ENCODE data around the gene HTR4.

DNA sequence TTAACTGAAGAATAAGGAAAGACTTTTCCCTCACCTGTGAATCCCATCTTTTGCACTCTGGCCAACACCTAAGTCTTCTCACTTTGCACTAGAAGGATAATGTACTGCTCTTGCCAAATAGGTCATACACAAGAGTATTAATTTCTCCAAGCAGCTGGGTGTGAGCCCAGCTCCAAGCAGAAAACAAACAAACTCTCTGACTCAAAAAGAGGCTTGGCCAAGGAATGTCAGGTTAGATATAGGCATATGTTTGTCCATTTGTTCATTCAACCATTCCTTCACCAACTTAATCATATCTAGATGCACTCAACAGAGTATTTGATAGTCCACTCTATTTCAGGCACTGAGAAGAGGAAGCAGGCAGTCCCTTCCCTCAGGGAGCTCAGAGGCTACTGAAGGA lies 84.4 kb downstream of the HTR4 start:
- TF ChIP-seq, protein P1, sequence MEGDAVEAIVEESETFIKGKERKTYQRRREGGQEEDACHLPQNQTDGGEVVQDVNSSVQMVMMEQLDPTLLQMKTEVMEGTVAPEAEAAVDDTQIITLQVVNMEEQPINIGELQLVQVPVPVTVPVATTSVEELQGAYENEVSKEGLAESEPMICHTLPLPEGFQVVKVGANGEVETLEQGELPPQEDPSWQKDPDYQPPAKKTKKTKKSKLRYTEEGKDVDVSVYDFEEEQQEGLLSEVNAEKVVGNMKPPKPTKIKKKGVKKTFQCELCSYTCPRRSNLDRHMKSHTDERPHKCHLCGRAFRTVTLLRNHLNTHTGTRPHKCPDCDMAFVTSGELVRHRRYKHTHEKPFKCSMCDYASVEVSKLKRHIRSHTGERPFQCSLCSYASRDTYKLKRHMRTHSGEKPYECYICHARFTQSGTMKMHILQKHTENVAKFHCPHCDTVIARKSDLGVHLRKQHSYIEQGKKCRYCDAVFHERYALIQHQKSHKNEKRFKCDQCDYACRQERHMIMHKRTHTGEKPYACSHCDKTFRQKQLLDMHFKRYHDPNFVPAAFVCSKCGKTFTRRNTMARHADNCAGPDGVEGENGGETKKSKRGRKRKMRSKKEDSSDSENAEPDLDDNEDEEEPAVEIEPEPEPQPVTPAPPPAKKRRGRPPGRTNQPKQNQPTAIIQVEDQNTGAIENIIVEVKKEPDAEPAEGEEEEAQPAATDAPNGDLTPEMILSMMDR (IDR thresholded peaks at IDR 0.05; ENCODE audit: extremely low read depth in 1 of 2, insufficient read depth in 1 of 2, low read depth in 1 of 2, low read length in 2 of 2), result no peak
- TF ChIP-seq POLR2AphosphoS5 (IDR thresholded peaks at IDR 0.05; ENCODE audit: insufficient read depth, low read depth, low read length) (no peak), POLR2A (IDR thresholded peaks at IDR 0.05; ENCODE audit: low read depth, low read length) (no peak), MYC (IDR thresholded peaks at IDR 0.05; ENCODE audit: low read depth, low read length) (no peak), EZH2 (IDR thresholded peaks at IDR 0.05; ENCODE audit: borderline replicate concordance, low read depth, low read length, severe bottlenecking) (no peak), FOS (IDR thresholded peaks at IDR 0.05; ENCODE audit: borderline replicate concordance, insufficient read depth, low read length) (no peak), JUN (IDR thresholded peaks at IDR 0.05; ENCODE audit: borderline replicate concordance, insufficient read depth, insufficient read length, low read depth) (no peak)
- TF ChIP-seq, protein P2, sequence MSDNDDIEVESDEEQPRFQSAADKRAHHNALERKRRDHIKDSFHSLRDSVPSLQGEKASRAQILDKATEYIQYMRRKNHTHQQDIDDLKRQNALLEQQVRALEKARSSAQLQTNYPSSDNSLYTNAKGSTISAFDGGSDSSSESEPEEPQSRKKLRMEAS (IDR thresholded peaks at IDR 0.05; ENCODE audit: insufficient read depth, insufficient read length), result no peak
